A673 (cell line): Measurements from ENCODE around the gene MAVS.

Source experiments
- CTCF ChIP-seq: fragments of 300-800, 200-600 bp; sonication (generic); conservative IDR thresholded peaks from 2 replicates; pipeline ENCODE4 v1.5.1; 2017; ENCODE audit warnings: low read depth, mild to moderate bottlenecking, antibody characterized with exemption, low read length, moderate library complexity, mixed read lengths
- EZH2 ChIP-seq: fragments of 200-600 bp; sonication (generic); IDR thresholded peaks from 2 replicates; pipeline ENCODE4 v1.6.1; 2017; ENCODE audit warnings: borderline replicate concordance, low read depth, mild to moderate bottlenecking, mixed read lengths, antibody characterized with exemption, low read length; ENCODE audit not compliant: poor library complexity, severe bottlenecking

- TF ChIP-seq EZH2: no peak
- TF ChIP-seq CTCF: no peak
Observed at GRCh38 chr20:3901028-3901705, 54.5 kb downstream of the MAVS start.
